Stimulated activated naive CD8-positive, alpha-beta T cell treated with anti-CD3 and anti-CD28 coated beads, Interleukin-15, Interleukin-2, amounts not matched to agents 100 ng/mL and 50 ng/mL, for 24 hours (primary cell): ENCODE results near the gene TENT4A.
A peak's percentile ranks its signal among the peaks of the same experiment; 100 is the strongest.
"Not testable (repeated sequence)": the region's sequence is repeated elsewhere in the genome, so short reads cannot be mapped to it uniquely, and the experiment has no call there.

Source experiments
- H3K27ac Mint-ChIP-seq: one replicate; pipeline ENCODE4 v1.8.0; 2021; ENCODE audit warnings: mild to moderate bottlenecking, mixed read lengths
- H3K27me3 Mint-ChIP-seq: one replicate; pipeline ENCODE4 v1.8.0; 2021; ENCODE audit warnings: mixed read lengths
- H3K36me3 Mint-ChIP-seq: one replicate; pipeline ENCODE4 v1.8.0; 2021; ENCODE audit warnings: low read depth, mixed read lengths
- H3K4me1 Mint-ChIP-seq: one replicate; pipeline ENCODE4 v1.8.0; 2021; ENCODE audit warnings: low read depth, mixed read lengths
- H3K4me3 Mint-ChIP-seq: one replicate; pipeline ENCODE4 v1.8.0; 2021; ENCODE audit warnings: mild to moderate bottlenecking, mixed read lengths
- H3K9me3 Mint-ChIP-seq: one replicate; pipeline ENCODE4 v1.8.0; 2021; ENCODE audit warnings: mixed read lengths

Gene TENT4A

GRCh38 chr5:6713274-6714225 lies at the start of gene TENT4A:
Gene TENT4A (plus strand): TSS chr5:6713432. CDS start chr5:6713984, 552 bp downstream.
- peaks cover 7% of the 10 kb centered on the region for H3K27me3 Mint-ChIP-seq
- no peaks in the 10 kb centered on the region for H3K9me3 Mint-ChIP-seq
- peak within 1 kb of the TSS; percentile 95 for H3K27ac Mint-ChIP-seq
- H3K36me3 Mint-ChIP-seq: peaks cover 18% of the 10 kb centered on the region
- peaks cover 51% of the 10 kb centered on the region for H3K4me1 Mint-ChIP-seq
- peak within 1 kb of the TSS; percentile 82 for H3K4me3 Mint-ChIP-seq

GRCh38 chr5:6666762-6667161 lies 46.5 kb upstream of the TENT4A start:
- no peaks in the 10 kb centered on the region for H3K27me3 Mint-ChIP-seq
- H3K27ac Mint-ChIP-seq: no peak overlapping the region
- no peak overlapping the region for H3K4me3 Mint-ChIP-seq
- no peaks in the 10 kb centered on the region for H3K4me1 Mint-ChIP-seq
- H3K36me3 Mint-ChIP-seq: peaks cover 42% of the 10 kb centered on the region
- H3K9me3 Mint-ChIP-seq: no peaks in the 10 kb centered on the region

- H3K36me3 Mint-ChIP-seq: peaks cover 38% of the 10 kb centered on the region
- no peaks in the 10 kb centered on the region for H3K4me1 Mint-ChIP-seq
- no peaks in the 10 kb centered on the region for H3K27me3 Mint-ChIP-seq
- no peaks in the 10 kb centered on the region for H3K9me3 Mint-ChIP-seq
- H3K27ac Mint-ChIP-seq: no peak overlapping the region
- H3K4me3 Mint-ChIP-seq: no peak overlapping the region
These were observed 45.6 kb upstream of the TENT4A start for GRCh38 chr5:6667648-6668047.

GRCh38 chr5:6668717-6669116 lies 44.5 kb upstream of the TENT4A start:
- peaks cover 44% of the 10 kb centered on the region for H3K36me3 Mint-ChIP-seq
- not testable (repeated sequence) for H3K4me3 Mint-ChIP-seq, H3K4me1 Mint-ChIP-seq

GRCh38 chr5:6673031-6673430 lies 40.2 kb upstream of the TENT4A start:
- H3K9me3 Mint-ChIP-seq: no peaks in the 10 kb centered on the region
- H3K36me3 Mint-ChIP-seq: peaks cover 36% of the 10 kb centered on the region
- no peak overlapping the region for H3K27ac Mint-ChIP-seq
- no peaks in the 10 kb centered on the region for H3K4me1 Mint-ChIP-seq
- no peaks in the 10 kb centered on the region for H3K27me3 Mint-ChIP-seq
- no peak overlapping the region for H3K4me3 Mint-ChIP-seq

More at GRCh38 chr5:6668717-6669116, 44.5 kb upstream of the TENT4A start:
- H3K9me3 Mint-ChIP-seq, H3K27me3 Mint-ChIP-seq, H3K27ac Mint-ChIP-seq: not testable (repeated sequence)

- peaks cover 30% of the 10 kb centered on the region for H3K36me3 Mint-ChIP-seq
- no peaks in the 10 kb centered on the region for H3K4me1 Mint-ChIP-seq
- H3K9me3 Mint-ChIP-seq: no peaks in the 10 kb centered on the region
- H3K27ac Mint-ChIP-seq: no peak overlapping the region
- H3K27me3 Mint-ChIP-seq: no peaks in the 10 kb centered on the region
- H3K4me3 Mint-ChIP-seq: no peak overlapping the region
These were observed 39.3 kb upstream of the TENT4A start for GRCh38 chr5:6673963-6674362.

GRCh38 chr5:6674421-6674820 lies 38.8 kb upstream of the TENT4A start:
- H3K9me3 Mint-ChIP-seq: no peaks in the 10 kb centered on the region
- H3K4me1 Mint-ChIP-seq: no peaks in the 10 kb centered on the region
- no peak overlapping the region for H3K27ac Mint-ChIP-seq
- no peaks in the 10 kb centered on the region for H3K27me3 Mint-ChIP-seq
- peaks cover 26% of the 10 kb centered on the region for H3K36me3 Mint-ChIP-seq
- H3K4me3 Mint-ChIP-seq: no peak overlapping the region

GRCh38 chr5:6674886-6675285 lies 38.3 kb upstream of the TENT4A start:
- no peak overlapping the region for H3K27ac Mint-ChIP-seq
- H3K9me3 Mint-ChIP-seq: no peaks in the 10 kb centered on the region
- H3K27me3 Mint-ChIP-seq: peaks cover 5% of the 10 kb centered on the region
- H3K4me3 Mint-ChIP-seq: no peak overlapping the region
- H3K36me3 Mint-ChIP-seq: peaks cover 23% of the 10 kb centered on the region
- no peaks in the 10 kb centered on the region for H3K4me1 Mint-ChIP-seq

- Mint-ChIP-seq H3K36me3 (peaks cover 16% of the 10 kb centered on the region), H3K4me1 (no peaks in the 10 kb centered on the region), H3K27me3 (peaks cover 13% of the 10 kb centered on the region), H3K9me3 (no peaks in the 10 kb centered on the region), H3K4me3 (no peak overlapping the region), H3K27ac (no peak overlapping the region)
These were observed 37.3 kb upstream of the TENT4A start for GRCh38 chr5:6675784-6676491.

- H3K4me3 Mint-ChIP-seq: no peak overlapping the region
- H3K9me3 Mint-ChIP-seq: no peaks in the 10 kb centered on the region
- H3K27ac Mint-ChIP-seq: no peak overlapping the region
- H3K27me3 Mint-ChIP-seq: peaks cover 21% of the 10 kb centered on the region
- H3K36me3 Mint-ChIP-seq: peaks cover 11% of the 10 kb centered on the region
- H3K4me1 Mint-ChIP-seq: no peaks in the 10 kb centered on the region
These were observed 36.5 kb upstream of the TENT4A start for GRCh38 chr5:6676702-6677101.

GRCh38 chr5:6678385-6678784 lies 34.8 kb upstream of the TENT4A start:
- H3K4me3 Mint-ChIP-seq: no peak overlapping the region
- H3K9me3 Mint-ChIP-seq: no peaks in the 10 kb centered on the region
- H3K4me1 Mint-ChIP-seq: no peaks in the 10 kb centered on the region
- peaks cover 26% of the 10 kb centered on the region for H3K27me3 Mint-ChIP-seq
- no peak overlapping the region for H3K27ac Mint-ChIP-seq
- H3K36me3 Mint-ChIP-seq: peaks cover 4% of the 10 kb centered on the region

- H3K36me3 Mint-ChIP-seq: no peaks in the 10 kb centered on the region
These were observed 32.3 kb upstream of the TENT4A start for GRCh38 chr5:6680922-6681321.

GRCh38 chr5:6681682-6682081 lies 31.6 kb upstream of the TENT4A start:
- peaks cover 55% of the 10 kb centered on the region for H3K27me3 Mint-ChIP-seq
- H3K36me3 Mint-ChIP-seq: no peaks in the 10 kb centered on the region
- no peaks in the 10 kb centered on the region for H3K4me1 Mint-ChIP-seq
- H3K4me3 Mint-ChIP-seq: no peak overlapping the region
- no peak overlapping the region for H3K27ac Mint-ChIP-seq
- H3K9me3 Mint-ChIP-seq: no peaks in the 10 kb centered on the region

More at GRCh38 chr5:6680922-6681321, 32.3 kb upstream of the TENT4A start:
- Mint-ChIP-seq H3K27ac (no peak overlapping the region), H3K4me3 (no peak overlapping the region), H3K27me3 (peaks cover 48% of the 10 kb centered on the region), H3K4me1 (no peaks in the 10 kb centered on the region), H3K9me3 (no peaks in the 10 kb centered on the region)

- peaks cover under 1% of the 10 kb centered on the region for H3K4me1 Mint-ChIP-seq
- H3K9me3 Mint-ChIP-seq: no peaks in the 10 kb centered on the region
These were observed 31.0 kb upstream of the TENT4A start for GRCh38 chr5:6682239-6682638.

GRCh38 chr5:6683241-6683640 lies 30.0 kb upstream of the TENT4A start:
- H3K9me3 Mint-ChIP-seq: no peaks in the 10 kb centered on the region
- H3K27ac Mint-ChIP-seq: no peak overlapping the region
- H3K4me1 Mint-ChIP-seq: peaks cover 4% of the 10 kb centered on the region
- H3K27me3 Mint-ChIP-seq: peaks cover 67% of the 10 kb centered on the region
- no peak overlapping the region for H3K4me3 Mint-ChIP-seq
- H3K36me3 Mint-ChIP-seq: no peaks in the 10 kb centered on the region

More at GRCh38 chr5:6682239-6682638, 31.0 kb upstream of the TENT4A start:
- Mint-ChIP-seq H3K27me3 (peaks cover 58% of the 10 kb centered on the region), H3K4me3 (no peak overlapping the region), H3K27ac (no peak overlapping the region), H3K36me3 (no peaks in the 10 kb centered on the region)
